Right ventricle myocardium superior (tissue), 1 donor: ENCODE measurements around the gene PABPC1L2B. TPM values are rescaled to one million over a fixed set of nuclear protein-coding genes. Genes with fewer than 3 reads are reported as not detected.
"Not testable (repeated sequence)": the region's sequence is repeated elsewhere in the genome, so short reads cannot be mapped to it uniquely, and the experiment has no call there.

Source experiments
- ATAC-seq: fragments of 200-7000 bp; cut with Tn5 transposase; one replicate; pipeline ENCODE4 v1.9.1; 2020; ENCODE audit warnings: mild to moderate bottlenecking; ENCODE audit not compliant: poor library complexity
- DNase-seq: peaks from one replicate; pipeline ENCODE4 v3.0.0-alpha.2; 2020
- intact Hi-C: fragments of 100-400 bp; cut with DNase I; formaldehyde crosslinking; loops from one replicate; pipeline ENCODE4 v1.11.2; 2022
- long read RNA-seq: library from polyadenylated mRNA; unstranded; transcript quantifications from one replicate; pipeline ENCODE4 v2.0.0, GENCODE V29; 2021
- total RNA-seq: library from RNA; stranded (reverse); fragmentation: NEBNext Ultra II Directional; extraction: Animal tissue kit (Norgen Biotek cat#: 25700); gene quantifications from one replicate; pipeline ENCODE4 v1.2.1, GENCODE V29; 2021
- donor health status: DM: no; HTN: yes; CAD: no; lungs with severe emphysema.

The PABPC1L2B gene
- total RNA-seq = not detected
- long read RNA-seq = 0 reads

DNA sequence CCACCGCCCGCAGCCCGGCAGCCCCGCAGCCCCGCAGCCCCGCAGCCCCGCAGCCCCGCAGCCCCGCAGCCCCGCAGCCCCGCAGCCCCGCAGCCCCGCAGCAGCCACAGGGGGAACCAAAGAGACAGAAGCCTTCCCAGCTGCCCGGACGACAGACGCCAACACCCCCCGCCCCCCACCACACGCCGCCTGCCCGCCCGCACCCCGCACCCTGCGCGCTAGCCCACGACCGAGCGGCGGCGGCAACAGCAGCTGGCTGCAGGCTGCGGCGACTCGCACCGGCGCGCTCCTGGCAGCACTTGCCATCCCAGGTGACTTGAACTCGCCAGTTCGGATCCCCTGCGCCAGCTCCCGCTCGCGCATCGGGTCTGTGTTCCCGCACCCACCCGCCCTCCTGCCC lies at the start of gene PABPC1L2B:
Gene PABPC1L2B, plus strand, starts transcription at position 207 of the 400 bp plus-strand sequence. CDS start 704 bp downstream, outside the sequence.
- intact Hi-C loops, DNase-seq, ATAC-seq: not testable (repeated sequence)

DNA sequence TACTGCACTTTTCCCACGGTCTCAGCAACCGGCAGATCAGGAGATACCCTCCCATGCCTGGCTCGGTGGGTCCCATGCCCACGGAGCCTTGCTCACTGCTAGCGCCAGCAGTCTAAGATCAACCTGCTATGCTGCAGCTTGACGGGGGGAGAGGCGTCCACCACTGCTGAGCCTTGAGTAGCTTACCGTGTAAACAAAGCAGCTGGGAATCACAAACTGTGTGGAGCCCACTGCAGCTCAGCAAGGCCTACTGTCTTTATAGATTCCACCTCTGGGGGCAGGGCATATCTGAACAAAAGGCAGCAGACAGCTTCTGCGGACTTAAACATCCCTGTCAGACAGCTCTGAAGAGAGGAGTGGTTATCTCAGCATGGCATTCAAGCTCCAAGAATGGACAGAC lies 42.8 kb upstream of the PABPC1L2B start:
- ATAC-seq, intact Hi-C loops, DNase-seq: not testable (repeated sequence)

DNA sequence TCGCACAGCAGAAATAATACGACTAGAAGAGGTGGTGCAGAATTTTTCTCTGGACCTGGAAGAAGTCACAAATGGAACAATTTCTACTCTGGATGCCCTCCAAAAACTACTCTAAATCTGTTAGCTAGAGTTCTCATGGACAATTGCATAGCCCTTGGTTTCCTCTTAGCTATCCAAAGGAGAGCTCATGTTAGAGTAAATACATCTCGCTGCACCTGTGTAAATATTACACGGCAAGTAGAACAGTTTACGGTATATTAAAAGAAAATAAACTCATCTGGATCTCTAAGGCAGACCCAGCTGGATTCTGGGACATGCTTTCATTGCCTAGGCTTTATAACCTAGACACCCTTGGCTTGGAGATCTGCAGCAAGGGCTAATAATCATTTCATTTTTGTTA lies 30.9 kb upstream of the PABPC1L2B start:
- ATAC-seq, intact Hi-C loops, DNase-seq: not testable (repeated sequence)

DNA sequence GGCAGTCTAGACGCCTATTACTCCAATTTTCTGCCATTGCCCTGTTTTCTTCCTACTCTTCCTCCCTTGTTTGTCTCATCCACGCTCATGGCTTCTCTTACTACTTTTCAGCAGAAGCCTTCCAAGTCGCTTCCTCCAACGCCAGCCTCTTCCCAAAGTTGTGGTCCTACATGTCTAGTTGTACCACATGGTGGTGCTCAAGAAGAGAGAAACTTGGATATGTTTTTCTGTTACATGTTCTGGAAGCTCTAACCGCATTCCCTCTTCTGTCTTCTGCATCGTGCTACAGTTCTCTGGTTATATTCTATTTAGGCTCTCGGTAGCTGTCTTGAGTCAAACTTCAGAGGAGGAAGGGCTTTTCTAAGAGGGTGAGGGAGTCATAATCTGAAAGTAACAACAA lies 27.9 kb upstream of the PABPC1L2B start:
- DNase-seq, intact Hi-C loops, ATAC-seq: not testable (repeated sequence)

DNA sequence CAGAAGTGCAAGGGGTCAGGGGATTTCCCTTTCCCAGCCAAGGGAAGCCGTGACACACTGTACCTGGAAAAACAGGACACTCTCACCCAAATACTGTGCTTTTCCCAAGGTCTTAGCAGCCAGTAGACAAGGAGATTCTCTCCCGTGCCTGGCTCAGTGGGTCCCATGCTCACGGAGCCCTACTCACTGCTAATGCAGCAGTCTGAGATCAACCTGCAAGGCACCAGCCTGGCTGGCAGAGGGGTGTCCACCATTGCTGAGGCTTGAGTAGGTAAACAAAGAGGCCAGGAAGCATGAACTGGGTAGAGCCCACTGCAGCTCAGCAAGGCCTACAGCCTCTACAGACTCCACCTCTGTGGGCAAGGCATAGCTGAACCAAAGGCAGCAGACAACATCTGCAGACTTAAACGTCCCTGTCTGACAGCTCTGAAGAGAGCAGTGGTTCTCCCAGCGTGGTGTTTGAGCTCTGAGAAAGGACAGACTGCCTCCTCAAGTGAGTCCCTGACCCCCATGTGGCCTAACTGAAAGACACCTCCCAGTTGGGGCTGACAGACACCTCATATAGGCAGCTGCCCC lies 21.8 kb upstream of the PABPC1L2B start:
- ATAC-seq, DNase-seq, intact Hi-C loops: not testable (repeated sequence)

DNA sequence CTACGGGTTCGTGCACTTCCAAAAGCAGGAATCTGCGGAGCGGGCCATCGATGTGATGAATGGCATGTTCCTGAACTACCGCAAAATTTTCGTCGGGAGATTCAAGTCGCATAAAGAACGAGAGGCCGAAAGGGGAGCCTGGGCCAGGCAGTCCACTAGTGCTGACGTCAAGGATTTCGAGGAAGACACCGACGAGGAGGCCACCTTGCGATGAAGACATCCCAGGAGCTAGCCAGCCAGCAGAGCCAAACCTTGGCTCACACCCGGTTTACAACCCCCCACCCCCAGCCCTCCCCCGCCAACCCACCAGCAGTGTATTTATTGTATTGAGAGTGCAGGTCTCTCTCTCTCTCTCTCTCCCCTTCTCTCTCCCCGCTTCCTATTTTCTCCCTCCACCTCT lies 1.3 kb downstream of the PABPC1L2B start:
- ATAC-seq, DNase-seq, intact Hi-C loops: not testable (repeated sequence)

DNA sequence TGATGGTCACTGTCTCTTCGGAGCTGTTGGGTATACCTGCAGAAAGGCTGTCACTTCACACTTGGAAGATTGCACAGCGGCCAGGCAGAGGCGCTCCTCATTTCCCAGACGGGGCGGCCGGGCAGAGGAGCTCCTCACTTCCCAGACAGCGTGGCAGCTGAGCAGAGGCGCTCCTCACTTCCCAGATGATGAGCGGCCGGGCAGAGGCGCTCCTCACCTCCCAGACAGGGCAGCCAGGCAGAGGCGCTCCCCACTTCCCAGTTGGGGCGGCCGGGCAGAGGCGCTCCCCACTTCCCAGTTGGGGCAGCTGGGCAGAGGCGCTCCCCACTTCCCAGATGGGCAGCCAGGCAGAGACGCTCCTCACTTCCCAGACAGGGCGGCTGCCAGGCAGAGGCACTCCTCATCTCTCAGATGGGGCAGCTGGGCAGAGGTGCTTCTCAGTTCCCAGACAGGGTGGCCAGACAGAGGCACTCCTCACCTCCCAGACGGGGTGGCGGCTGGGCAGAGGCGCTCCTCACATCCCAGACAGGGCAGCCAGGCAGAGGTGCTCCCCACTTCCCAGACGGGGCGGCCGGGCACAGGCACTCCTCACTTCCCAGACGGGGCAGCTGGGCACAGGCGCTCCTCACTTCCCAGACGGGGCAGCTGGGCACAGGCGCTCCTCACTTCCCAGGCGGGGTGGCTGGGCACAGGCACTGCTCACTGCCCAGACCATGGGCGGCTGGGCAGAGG lies 18.8 kb downstream of the PABPC1L2B start:
- DNase-seq (no peak), ATAC-seq (no peak)
- intact Hi-C loops = no loop called here

DNA sequence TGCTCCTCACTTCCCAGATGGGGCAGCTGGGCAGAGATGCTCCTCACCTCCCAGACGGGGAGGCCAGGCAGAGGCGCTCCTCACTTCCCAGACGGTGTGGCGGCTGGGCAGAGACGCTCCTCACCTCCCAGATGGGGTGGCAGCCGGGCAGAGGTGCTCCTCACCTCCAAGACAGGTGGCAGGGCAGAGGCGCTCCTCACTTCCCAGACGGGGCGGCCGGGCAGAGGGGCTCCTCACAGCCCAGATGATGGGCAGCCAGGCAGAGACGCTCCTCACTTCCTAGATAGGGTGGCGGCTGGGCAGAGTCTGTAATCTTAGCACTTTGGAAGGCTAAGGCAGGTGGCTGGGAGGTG lies 19.3 kb downstream of the PABPC1L2B start:
- ATAC-seq, DNase-seq, intact Hi-C loops: not testable (repeated sequence)

DNA sequence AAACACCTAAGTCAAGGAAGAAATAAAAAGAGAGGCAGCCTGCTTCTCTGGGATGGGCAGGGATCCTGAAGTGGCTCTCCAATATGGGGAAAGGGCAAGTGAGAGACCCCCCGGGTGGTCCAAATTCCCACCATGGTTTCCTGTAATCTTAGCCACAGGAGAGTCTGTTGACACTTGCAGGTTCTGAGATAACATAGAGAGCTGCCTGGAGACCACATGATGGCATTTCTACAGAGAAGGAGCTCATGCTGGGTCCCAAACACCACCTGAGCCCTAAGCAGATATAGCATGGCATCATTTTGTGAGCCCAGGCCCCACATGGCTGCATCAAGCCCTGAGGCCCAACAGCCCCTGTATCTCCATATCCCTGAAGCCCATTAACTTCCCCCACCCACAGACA lies 26.1 kb downstream of the PABPC1L2B start:
- ATAC-seq = no peak
- intact Hi-C loops = no loop called here
- no peak for DNase-seq

Other genes with a start within 250 kb of the PABPC1L2B start
- gene DMRTC1B, start 226.0 kb upstream of the PABPC1L2B start, total RNA-seq = not detected
- gene FAM236B, start 220.3 kb upstream of the PABPC1L2B start, total RNA-seq = not detected
- gene FAM236D, start 194.7 kb upstream of the PABPC1L2B start, total RNA-seq = not detected
- not detected for gene FAM236C, start 90.3 kb upstream of the PABPC1L2B start, total RNA-seq
- gene FAM236A, start 64.7 kb upstream of the PABPC1L2B start, total RNA-seq = not detected
- gene DMRTC1, start 59.1 kb upstream of the PABPC1L2B start, total RNA-seq = not detected
- not detected for gene PABPC1L2A, start 76.6 kb downstream of the PABPC1L2B start, total RNA-seq
- 5.4 TPM for gene NAP1L2, start 211.9 kb downstream of the PABPC1L2B start, total RNA-seq